Measurements from ENCODE around the gene IGDCC3. TPM values are rescaled to one million over a fixed set of nuclear protein-coding genes. Genes with fewer than 3 reads are reported as not detected.

The IGDCC3 gene
- polyA plus RNA-seq, 1 donor (not counting 4 experiments of a cell fraction or from before 2014, with no cell fraction given), result not detected

DNA sequence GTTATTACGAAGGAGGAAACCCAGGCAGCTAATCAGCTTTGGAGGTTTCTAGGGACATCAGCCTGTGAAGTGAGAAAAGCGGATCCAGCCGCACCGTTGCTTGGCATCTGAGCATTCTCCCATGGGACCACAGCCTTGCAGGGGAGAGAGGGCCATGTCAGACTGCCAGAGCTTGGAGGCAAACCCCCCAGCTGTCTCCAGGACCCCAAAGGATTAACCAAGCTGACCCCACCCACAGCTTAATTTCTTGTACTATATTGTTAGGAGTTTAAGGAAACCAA, 5.1 kb downstream of the IGDCC3 start:
- H3K36me3 ChIP-seq (ENCODE audit: control insufficient read depth in 2 of 2, extremely low read depth in 1 of 2, insufficient read depth in 2 of 2, low read length in 2 of 2), result no peaks in the 10 kb centered on the region
- no peaks in the 10 kb centered on the region for H3K9me1 ChIP-seq (ENCODE audit: control insufficient read depth, extremely low read depth, insufficient read depth, low read length)
- TF ChIP-seq CTCF (optimal IDR thresholded peaks at IDR 0.05 in 1 of 3, IDR thresholded peaks at IDR 0.05 in 1 of 3, conservative IDR thresholded peaks at IDR 0.05 in 1 of 3; ENCODE audit: extremely low read depth in 1 of 3, insufficient read depth in 2 of 3, low read length in 3 of 3) (no peak), EZH2 (IDR thresholded peaks at IDR 0.05; ENCODE audit: low read length) (no peak)
- H3K4me1 ChIP-seq (ENCODE audit: control insufficient read depth, extremely low read depth, insufficient read depth, low read length), result peaks cover 2% of the 10 kb centered on the region
- dilution Hi-C loops (cut with MboI; ENCODE audit: extremely low pct_ligation_motif_present, low sequenced_read_pairs), result no loop called here
- no peaks in the 10 kb centered on the region for H3K79me2 ChIP-seq (ENCODE audit: control insufficient read depth, insufficient read depth, low read length)
- no peak overlapping the region for H3K4me3 ChIP-seq (ENCODE audit: control insufficient read depth in 2 of 3, extremely low read depth in 1 of 3, insufficient read depth in 2 of 3, low read depth in 1 of 3, low read length in 3 of 3)
- H2AFZ ChIP-seq (ENCODE audit: control insufficient read depth, low read length), result no peak overlapping the region
- no peak overlapping the region for H3K4me2 ChIP-seq (ENCODE audit: control insufficient read depth, extremely low read depth, insufficient read depth, low read depth, low read length)
- FAIRE-seq (no peak), DNase-seq (ENCODE audit: low read depth, low spot score) (no peak)
- peaks cover 54% of the 10 kb centered on the region for H3K27me3 ChIP-seq (ENCODE audit: control insufficient read depth, extremely low read depth, insufficient read depth, low read length)
- H3K9me3 ChIP-seq (ENCODE audit: control insufficient read depth, low read depth, low read length), result no peaks in the 10 kb centered on the region
- no peak overlapping the region for H3K27ac ChIP-seq (ENCODE audit: control insufficient read depth, insufficient read depth, low read length)
- H4K20me1 ChIP-seq (ENCODE audit: control insufficient read depth, extremely low read depth, insufficient read depth, low read length), result no peaks in the 10 kb centered on the region
- no peak overlapping the region for H3K9ac ChIP-seq (ENCODE audit: control insufficient read depth, extremely low read depth, insufficient read depth, low read length)

DNA sequence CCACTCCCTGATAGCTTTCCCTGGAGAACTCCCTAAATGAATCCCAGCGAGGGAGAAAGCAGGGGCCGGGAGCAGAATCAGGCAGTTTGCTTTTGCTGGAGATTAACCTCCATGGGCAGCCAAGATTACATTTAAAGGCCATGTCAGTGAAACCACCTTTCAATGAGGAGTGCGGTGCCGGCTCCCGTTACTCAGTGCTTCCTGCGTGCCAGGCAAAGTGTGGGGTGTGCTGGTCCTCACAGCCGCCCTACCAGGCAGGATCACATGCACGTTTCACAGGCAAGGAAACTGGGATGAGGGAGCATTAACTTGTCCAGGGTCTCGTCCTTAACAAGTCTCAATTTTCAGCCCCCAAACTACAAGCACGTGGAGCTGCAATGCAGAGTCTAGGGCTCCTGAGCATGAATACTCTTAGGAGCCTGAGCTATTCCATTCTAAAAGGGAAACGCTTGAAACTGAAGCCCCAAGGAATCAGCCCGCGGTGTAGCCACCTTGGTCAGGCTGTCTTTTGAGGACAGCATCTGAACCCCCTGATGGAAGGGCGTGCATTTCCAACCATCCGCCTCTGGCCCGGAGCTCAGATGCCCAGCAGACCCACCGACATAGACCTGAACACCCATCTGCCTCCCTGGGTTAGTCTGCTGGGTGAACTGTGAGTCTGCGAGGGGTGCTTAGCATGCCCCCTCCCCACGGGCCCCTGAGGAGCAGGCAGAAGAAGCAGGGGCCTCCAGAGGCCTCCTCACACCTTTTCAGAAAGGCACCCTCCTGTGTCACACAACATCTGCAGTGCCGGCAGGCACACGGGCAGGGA, 5.6 kb downstream of the IGDCC3 start:
- H3K4me1 ChIP-seq (ENCODE audit: control insufficient read depth, extremely low read depth, insufficient read depth, low read length), result peaks cover 2% of the 10 kb centered on the region
- no peak overlapping the region for H3K9ac ChIP-seq (ENCODE audit: control insufficient read depth, extremely low read depth, insufficient read depth, low read length)
- no peaks in the 10 kb centered on the region for H3K79me2 ChIP-seq (ENCODE audit: control insufficient read depth, insufficient read depth, low read length)
- no peak overlapping the region for H3K4me2 ChIP-seq (ENCODE audit: control insufficient read depth, extremely low read depth, insufficient read depth, low read depth, low read length)
- no peaks in the 10 kb centered on the region for H4K20me1 ChIP-seq (ENCODE audit: control insufficient read depth, extremely low read depth, insufficient read depth, low read length)
- no peak for FAIRE-seq
- no peaks in the 10 kb centered on the region for H3K9me1 ChIP-seq (ENCODE audit: control insufficient read depth, extremely low read depth, insufficient read depth, low read length)
- no peaks in the 10 kb centered on the region for H3K36me3 ChIP-seq (ENCODE audit: control insufficient read depth in 2 of 2, extremely low read depth in 1 of 2, insufficient read depth in 2 of 2, low read length in 2 of 2)
- no peak for DNase-seq (ENCODE audit: low read depth, low spot score)
- H3K27me3 ChIP-seq (ENCODE audit: control insufficient read depth, extremely low read depth, insufficient read depth, low read length), result peaks cover 49% of the 10 kb centered on the region
- dilution Hi-C loops (cut with MboI; ENCODE audit: extremely low pct_ligation_motif_present, low sequenced_read_pairs), result no loop called here
- no peak overlapping the region for H3K27ac ChIP-seq (ENCODE audit: control insufficient read depth, insufficient read depth, low read length)
- no peak overlapping the region for H2AFZ ChIP-seq (ENCODE audit: control insufficient read depth, low read length)
- H3K4me3 ChIP-seq (ENCODE audit: control insufficient read depth in 2 of 3, extremely low read depth in 1 of 3, insufficient read depth in 2 of 3, low read depth in 1 of 3, low read length in 3 of 3), result no peak overlapping the region
- H3K9me3 ChIP-seq (ENCODE audit: control insufficient read depth, low read depth, low read length), result no peaks in the 10 kb centered on the region
- TF ChIP-seq EZH2 (IDR thresholded peaks at IDR 0.05; ENCODE audit: low read length), result no peak
- no peak for TF ChIP-seq CTCF (optimal IDR thresholded peaks at IDR 0.05 in 1 of 3, IDR thresholded peaks at IDR 0.05 in 1 of 3, conservative IDR thresholded peaks at IDR 0.05 in 1 of 3; ENCODE audit: extremely low read depth in 1 of 3, insufficient read depth in 2 of 3, low read length in 3 of 3)

Data from keratinocyte (primary cell).